Cardiac septum (tissue), 1 donor: ENCODE measurements around the gene SHQ1. TPM values are rescaled to one million over a fixed set of nuclear protein-coding genes. Genes with fewer than 3 reads are reported as not detected.
"Not testable (repeated sequence)": the region's sequence is repeated elsewhere in the genome, so short reads cannot be mapped to it uniquely, and the experiment has no call there.

Experiments used
- DNase-seq: peaks from one replicate; pipeline ENCODE4 v3.0.0-alpha.2; 2020; ENCODE audit warnings: low spot score
- intact Hi-C: fragments of 100-400 bp; cut with DNase I; formaldehyde crosslinking; loops from one replicate; pipeline ENCODE4 v1.14.0; 2022
- total RNA-seq: library from RNA; stranded (reverse); fragmentation: NEBNext Ultra II Directional; extraction: Animal tissue kit (Norgen Biotek cat#: 25700); gene quantifications from one replicate; pipeline ENCODE4 v1.2.1, GENCODE V29; 2021
- donor health status: DM: no; HTN: no; CAD: no.

Gene SHQ1
- total RNA-seq, 1 donor from 2014 or later: 11.1 TPM

GRCh38 chr3:72728958-72729467 lies 119.2 kb downstream of the SHQ1 start:
- intact Hi-C loops: no loop called here
- DNase-seq: no peak

GRCh38 chr3:72728329-72728889 lies 119.8 kb downstream of the SHQ1 start:
- intact Hi-C loops: no loop called here
- DNase-seq: no peak

GRCh38 chr3:72727726-72728125 lies 120.5 kb downstream of the SHQ1 start:
- no peak for DNase-seq
- intact Hi-C loops: no loop called here

DNA sequence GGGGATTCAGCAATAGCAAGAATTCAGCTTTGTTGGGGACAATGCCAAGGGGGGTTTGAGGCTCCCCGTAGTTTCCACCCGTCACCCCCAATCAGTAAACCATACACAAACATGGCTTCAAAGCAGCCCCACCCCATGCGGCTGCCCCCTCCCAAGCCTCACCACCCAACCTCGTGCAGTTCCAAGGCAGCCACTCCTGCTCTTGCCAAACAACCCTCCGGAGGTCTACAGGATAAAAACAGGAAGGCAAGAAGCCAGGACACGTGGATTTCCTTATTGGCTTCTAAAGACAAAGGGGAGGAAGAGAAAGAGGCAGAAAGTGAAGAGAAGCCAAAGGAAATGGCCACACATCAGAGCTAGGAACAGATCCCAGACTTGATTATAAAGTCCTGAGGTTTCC lies 121.1 kb downstream of the SHQ1 start:
- no peak for DNase-seq
- intact Hi-C loops: no loop called here

- intact Hi-C loops: no loop called here
- DNase-seq: no peak
Measured at GRCh38 chr3:72725229-72725628, 123.0 kb downstream of the SHQ1 start.

- no peak for DNase-seq
- intact Hi-C loops: no loop called here
Measured at GRCh38 chr3:72724070-72724469, 124.2 kb downstream of the SHQ1 start.

GRCh38 chr3:72722930-72723726 lies 125.1 kb downstream of the SHQ1 start:
- no peak for DNase-seq

GRCh38 chr3:72721683-72722381 lies 126.4 kb downstream of the SHQ1 start:
- DNase-seq: no peak

More at GRCh38 chr3:72722930-72723726, 125.1 kb downstream of the SHQ1 start:
- intact Hi-C loops: no loop called here

DNA sequence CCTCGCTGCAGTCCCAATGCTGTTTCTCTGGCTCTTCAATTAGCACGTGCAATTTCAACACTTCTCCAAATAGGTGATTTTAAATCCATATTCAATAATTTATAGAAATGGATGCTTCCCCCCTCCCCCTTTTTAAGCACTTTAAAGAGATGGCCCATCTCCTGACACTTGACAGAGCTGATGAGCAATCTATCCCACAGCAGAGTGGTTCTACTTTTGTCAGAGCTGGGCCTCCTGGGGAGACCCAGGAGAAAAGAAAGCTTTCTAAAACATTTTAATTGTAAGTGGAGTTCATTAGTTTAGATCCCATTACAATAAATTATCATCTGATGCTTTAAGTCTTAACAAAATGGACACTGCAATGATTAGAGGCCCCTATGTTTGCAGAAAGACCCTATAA lies 127.7 kb downstream of the SHQ1 start:
- intact Hi-C loops: no loop called here
- no peak for DNase-seq

More at GRCh38 chr3:72721683-72722381, 126.4 kb downstream of the SHQ1 start:
- intact Hi-C loops: no loop called here

DNA sequence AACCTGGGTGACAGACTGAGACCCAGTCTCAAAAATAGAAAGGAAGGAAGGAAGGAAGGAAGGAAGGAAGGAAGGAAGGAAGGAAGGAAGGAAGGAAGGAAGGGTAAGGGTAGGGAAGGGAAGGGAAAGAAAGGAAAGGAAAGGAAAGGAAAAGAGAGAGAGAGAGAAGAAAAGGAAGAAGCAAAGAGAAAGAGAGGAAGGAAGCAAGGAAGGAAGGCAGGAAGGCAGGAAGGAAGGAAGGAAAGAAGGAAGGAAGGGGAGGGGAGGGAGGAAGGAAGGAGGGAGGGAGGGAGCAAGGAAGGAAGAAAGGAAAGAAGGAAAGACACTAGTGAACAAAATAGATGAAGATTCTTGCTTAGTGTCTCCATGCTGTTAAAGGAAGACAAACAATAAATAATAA lies 129.1 kb downstream of the SHQ1 start:
- intact Hi-C loops: no loop called here

DNA sequence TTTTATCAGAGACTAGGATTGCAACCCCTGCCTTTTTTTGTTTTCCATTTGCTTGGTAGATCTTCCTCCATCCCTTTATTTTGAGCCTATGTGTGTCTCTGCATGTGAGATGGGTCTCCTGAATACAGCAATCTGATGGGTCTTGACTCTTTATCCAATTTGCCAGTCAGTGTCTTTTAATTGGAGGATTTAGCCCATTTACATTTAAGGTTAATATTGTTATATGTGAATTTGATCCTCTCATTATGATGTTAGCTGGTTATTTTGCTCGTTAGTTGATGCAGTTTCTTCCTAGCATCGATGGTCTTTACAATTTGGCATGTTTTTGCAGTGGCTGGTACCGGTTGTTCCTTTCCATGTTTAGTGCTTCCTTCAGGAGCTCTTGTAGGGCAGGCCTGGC lies 134.1 kb downstream of the SHQ1 start:
- DNase-seq, intact Hi-C loops: not testable (repeated sequence)

More for the DNA sequence above, 129.1 kb downstream of the SHQ1 start:
- DNase-seq: no peak

- DNase-seq, intact Hi-C loops: not testable (repeated sequence)
Measured at GRCh38 chr3:72710471-72710870, 137.8 kb downstream of the SHQ1 start.

- DNase-seq: no peak
- intact Hi-C loops: no loop called here
Measured at GRCh38 chr3:72708441-72708840, 139.8 kb downstream of the SHQ1 start.

DNA sequence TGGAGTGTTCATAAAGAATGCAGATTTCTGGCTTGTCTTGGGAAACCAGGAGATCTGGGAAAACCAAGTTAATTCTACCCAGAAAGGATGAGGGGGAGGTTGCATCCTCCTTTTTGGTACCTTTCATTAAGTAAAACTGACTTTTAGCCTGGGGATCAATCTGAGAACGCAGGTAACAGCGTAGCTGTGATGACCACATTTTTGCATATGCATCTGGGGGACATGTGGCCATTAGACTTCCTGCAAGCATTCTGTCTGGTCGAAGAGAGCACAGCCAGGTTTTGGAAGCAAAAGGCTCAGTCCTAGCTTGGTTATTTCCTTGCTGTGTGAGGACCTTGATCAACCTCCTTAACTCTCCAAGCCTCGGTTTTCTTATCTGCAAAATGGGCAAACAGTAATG lies 145.2 kb downstream of the SHQ1 start:
- intact Hi-C loops: no loop called here

GRCh38 chr3:72702390-72702789 lies 145.9 kb downstream of the SHQ1 start:
- intact Hi-C loops: no loop called here
- peak; percentile 79 for DNase-seq

More for the DNA sequence above, 145.2 kb downstream of the SHQ1 start:
- no peak for DNase-seq

DNA sequence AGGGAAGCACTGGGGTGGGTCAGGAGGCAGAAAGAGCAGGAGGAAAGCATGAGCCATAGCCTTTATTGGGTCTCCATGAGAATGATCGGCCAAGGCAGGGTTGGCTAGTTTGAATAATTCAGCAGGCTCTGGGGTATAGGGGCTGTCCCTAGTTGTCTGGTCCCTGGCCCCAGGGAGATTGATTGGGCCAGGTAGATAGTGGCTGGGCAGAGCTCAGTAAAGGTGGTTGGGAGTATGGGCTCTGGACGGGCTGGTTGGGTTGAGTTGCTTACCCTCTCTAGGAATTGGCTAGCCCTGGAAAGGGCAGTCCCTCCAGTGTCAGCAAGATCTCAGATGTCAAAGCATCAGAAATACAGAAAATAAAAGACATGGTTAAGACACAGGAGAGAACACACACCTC lies 148.1 kb downstream of the SHQ1 start:
- intact Hi-C loops: no loop called here
- no peak for DNase-seq

DNA sequence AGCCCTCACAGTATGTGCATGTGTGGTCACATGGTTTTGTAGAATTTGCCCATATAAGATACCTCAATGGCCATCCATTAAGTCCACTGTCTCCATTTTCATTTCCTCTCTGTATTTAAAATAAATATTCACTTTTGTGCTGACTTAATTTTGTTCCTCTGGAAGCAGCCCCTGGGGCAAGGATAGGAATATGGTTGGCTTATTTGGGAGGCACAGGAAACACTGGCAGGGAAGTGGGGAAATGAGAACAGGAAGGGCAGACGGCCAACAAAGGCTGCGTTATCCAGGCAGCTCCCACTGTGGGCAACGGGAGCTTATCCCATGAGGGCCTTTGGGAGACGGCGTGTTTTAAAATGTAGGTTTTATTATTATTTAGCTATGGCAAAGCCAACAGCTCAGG lies 148.6 kb downstream of the SHQ1 start:
- intact Hi-C loops: no loop called here
- DNase-seq: no peak
